T-helper 1 cell treated with Interleukin-12 subunit alpha and Interleukin-12 subunit beta and Interleukin-4 antibody, amounts not matched to agents 30 ng/mL and 1 ng/mL, for 36 hours (primary cell): ENCODE results near the gene RANBP3. TPM values are rescaled to one million over a fixed set of nuclear protein-coding genes. Genes with fewer than 3 reads are reported as not detected.
"Not testable (repeated sequence)": the region's sequence is repeated elsewhere in the genome, so short reads cannot be mapped to it uniquely, and the experiment has no call there.

ENCODE experiments used
- intact Hi-C: fragments of 100-400 bp; cut with micrococcal nuclease; formaldehyde crosslinking; loops from one replicate; pipeline ENCODE4 v1.15.1; 2024
- total RNA-seq: library from RNA; stranded (reverse); gene quantifications from 2 replicates; pipeline ENCODE4 v1.2.3, GENCODE V29; 2022

The RANBP3 gene
- total RNA-seq, 1 donor from 2014 or later, result 101 TPM

GRCh38 chr19:5988517-5989387 lies 10.8 kb upstream of the RANBP3 start:
- intact Hi-C loops, result no loop called here

- intact Hi-C loops, result loop anchor here (1.0 kb wide), 5 partner anchors 9 to 138 kb away; partner anchors contain the start of gene RANBP3
Observed at GRCh38 chr19:5987077-5987818, 9.3 kb upstream of the RANBP3 start.

- intact Hi-C loops, result not testable (repeated sequence)
Observed at GRCh38 chr19:5985837-5986236, 7.9 kb upstream of the RANBP3 start.

GRCh38 chr19:5985098-5985783 lies 7.3 kb upstream of the RANBP3 start:
- intact Hi-C loops, result no loop called here

GRCh38 chr19:5984600-5984999 lies 6.7 kb upstream of the RANBP3 start:
- intact Hi-C loops, result no loop called here

- intact Hi-C loops, result no loop called here
Observed at GRCh38 chr19:5983367-5983955, 5.5 kb upstream of the RANBP3 start.

- intact Hi-C loops, result loop anchor here (1.0 to 10.0 kb wide), 18 partner anchors 8 to 1556 kb away; partner anchors contain the start of genes ALKBH7, CATSPERD, FEM1A and GPR108
Observed at GRCh38 chr19:5978606-5979552, 939 bp upstream of the RANBP3 start.

- intact Hi-C loops, result loop anchor here (5.0 to 10.0 kb wide), 4 partner anchors 135 to 1557 kb away; partner anchors contain the start of genes GPR108, PNPLA6, RFX2 and SAFB
Observed at GRCh38 chr19:5977222-5977784, 637 bp downstream of the RANBP3 start.

GRCh38 chr19:5976768-5977167 lies 1.2 kb downstream of the RANBP3 start:
- intact Hi-C loops, result loop anchor here (5.0 to 10.0 kb wide), 4 partner anchors 136 to 1558 kb away; partner anchors contain the start of genes GPR108, PNPLA6, RFX2 and SAFB

GRCh38 chr19:5975388-5975728 lies 2.6 kb downstream of the RANBP3 start:
- intact Hi-C loops, result loop anchor here (5.0 to 10.0 kb wide), 4 partner anchors 137 to 1559 kb away; partner anchors contain the start of genes GPR108, PNPLA6, RFX2 and SAFB

- intact Hi-C loops, result loop anchor here (5.0 to 10.0 kb wide), 4 partner anchors 137 to 1560 kb away; partner anchors contain the start of genes GPR108, PNPLA6, RFX2 and SAFB
Observed at GRCh38 chr19:5974721-5975387, 3.1 kb downstream of the RANBP3 start.

- intact Hi-C loops, result loop anchor here (10.0 kb wide), 1 partner anchor 1561 kb away; the partner anchor contains the start of gene PNPLA6
Observed at GRCh38 chr19:5973867-5974635, 3.9 kb downstream of the RANBP3 start.

GRCh38 chr19:5973376-5973775 lies 4.6 kb downstream of the RANBP3 start:
- intact Hi-C loops, result loop anchor here (10.0 kb wide), 1 partner anchor 1561 kb away; the partner anchor contains the start of gene PNPLA6

GRCh38 chr19:5972355-5972731 lies 5.6 kb downstream of the RANBP3 start:
- intact Hi-C loops, result loop anchor here (10.0 kb wide), 1 partner anchor 1562 kb away; the partner anchor contains the start of gene PNPLA6

GRCh38 chr19:5971714-5972354 lies 6.1 kb downstream of the RANBP3 start:
- intact Hi-C loops, result loop anchor here (10.0 kb wide), 1 partner anchor 1563 kb away; the partner anchor contains the start of gene PNPLA6

- intact Hi-C loops, result no loop called here
Observed at GRCh38 chr19:5969476-5969875, 8.5 kb downstream of the RANBP3 start.
